ENCODE results near the gene SLC46A3.

- TF ChIP-seq JUND (IDR thresholded peaks at IDR 0.05) (no peak), SP1 (IDR thresholded peaks at IDR 0.05) (no peak), CTCF (IDR thresholded peaks at IDR 0.05; ENCODE audit: low read depth, low read length, missing input control) (no peak), RAD21 (IDR thresholded peaks at IDR 0.05) (no peak), YY1 (IDR thresholded peaks at IDR 0.05) (no peak), REST (IDR thresholded peaks at IDR 0.05) (no peak), TAF1 (conservative IDR thresholded peaks at IDR 0.05) (no peak), FOXA2 (IDR thresholded peaks at IDR 0.05) (no peak), RXRA (IDR thresholded peaks at IDR 0.05) (no peak), EGR1 (IDR thresholded peaks at IDR 0.05; ENCODE audit: low read depth in 2 of 2) (no peak), MAX (IDR thresholded peaks at IDR 0.05) (no peak), ZBTB33 (IDR thresholded peaks at IDR 0.05) (no peak), HNF4G (IDR thresholded peaks at IDR 0.05) (no peak), ATF3 (IDR thresholded peaks at IDR 0.05) (no peak)
Measured at GRCh38 chr13:28746287-28746612, 27.5 kb upstream of the SLC46A3 start.
